SK-N-SH (cell line): ENCODE measurements around the gene TM6SF1. TPM values are rescaled to one million over a fixed set of nuclear protein-coding genes. Genes with fewer than 3 reads are reported as not detected.

Experiments used
- CTCF ChIA-PET: fragments of 300-600, 350-600 bp; formaldehyde crosslinking; extraction: SDS; loops from one replicate; lab custom pipeline; 2021; lab: Yijun Ruan, JAX
- POLR2A ChIA-PET: fragments of 350-600 bp; sonication (Branson Sonifier 250); formaldehyde crosslinking; extraction: SDS; loops from one replicate; lab custom pipeline; 2020; ENCODE audit warnings: antibody characterized with exemption, inconsistent platforms; lab: Yijun Ruan, JAX
- DNase-seq: peaks from one replicate; pipeline ENCODE4 v3.0.0; 2012
- H2AFZ ChIP-seq: fragments of 200-600 bp; sonication (generic); 2 replicates; pipeline ENCODE4 v1.8.1; 2016; ENCODE audit warnings: antibody characterized with exemption, mild to moderate bottlenecking, low read depth
- H3F3A ChIP-seq: fragments of 200-600 bp; sonication (generic); replicated peaks from 2 replicates; pipeline ENCODE3; 2016; ENCODE audit warnings: antibody characterized with exemption, mild to moderate bottlenecking; ENCODE audit not compliant: insufficient read depth
- H3K27ac ChIP-seq, 2 experiments: fragments of 200-500 bp in 1 of 2; fragments of 200-600 bp in 1 of 2; sonication (Bioruptor generic) in 1 of 2; sonication (generic), shearing (Covaris generic) in 1 of 2; 2 replicates each; pipeline versions ENCODE4 v1.5.1 to v1.6.1; 2014 to 2016; ENCODE audit warnings: low read depth in 2 of 2, inconsistent platforms in 1 of 2, low read length in 1 of 2, mild to moderate bottlenecking in 1 of 2, mixed read lengths in 1 of 2
- H3K27me3 ChIP-seq: fragments of 200-600 bp; sonication (generic), shearing (Covaris generic); 2 replicates; pipeline ENCODE4 v1.6.1; 2016; ENCODE audit warnings: mixed run types; ENCODE audit not compliant: insufficient read depth
- H3K36me3 ChIP-seq, 2 experiments: fragments of 200-500 bp in 1 of 2; fragments of 200-600 bp in 1 of 2; sonication (Bioruptor generic) in 1 of 2; sonication (generic) in 1 of 2; replicated peaks in 1 of 2; 2 replicates each; pipeline versions ENCODE3 to v1.5.1; 2014 to 2016; ENCODE audit warnings: low read length in 1 of 2, mild to moderate bottlenecking in 1 of 2; ENCODE audit not compliant: insufficient read depth in 2 of 2, control insufficient read depth in 1 of 2
- H3K4me1 ChIP-seq, 2 experiments: fragments of 200-500 bp in 1 of 2; fragments of 200-600 bp in 1 of 2; sonication (Bioruptor generic) in 1 of 2; sonication (generic), shearing (Covaris generic) in 1 of 2; 2 replicates each; pipeline versions ENCODE4 v1.5.1 to v1.6.1; 2014 to 2016; ENCODE audit warnings: low read depth in 1 of 2, low read length in 1 of 2, mixed run types in 1 of 2; ENCODE audit not compliant: insufficient read depth in 2 of 2, control insufficient read depth in 1 of 2
- H3K4me2 ChIP-seq: fragments of 200-600 bp; sonication (generic), shearing (Covaris generic); 2 replicates; pipeline ENCODE4 v1.6.1; 2017; ENCODE audit warnings: mixed run types
- H3K4me3 ChIP-seq, 2 experiments: fragments of 200-500 bp in 1 of 2; fragments of 200-600 bp in 1 of 2; sonication (Bioruptor generic) in 1 of 2; sonication (generic), shearing (Covaris generic) in 1 of 2; 2 replicates each; pipeline versions ENCODE4 v1.5.1 to v1.8.1; 2014 to 2016; ENCODE audit warnings: low read depth in 2 of 2, inconsistent platforms in 1 of 2, low read length in 1 of 2, mild to moderate bottlenecking in 1 of 2, mixed read lengths in 1 of 2, moderate library complexity in 1 of 2
- H3K79me2 ChIP-seq: fragments of 200-600 bp; sonication (generic); 2 replicates; pipeline ENCODE4 v1.8.1; 2017; ENCODE audit warnings: mild to moderate bottlenecking; ENCODE audit not compliant: insufficient read depth
- H3K9ac ChIP-seq: fragments of 200-600 bp; sonication (generic); 2 replicates; pipeline ENCODE4 v1.6.1; 2017; ENCODE audit warnings: mixed run types
- H3K9me2 ChIP-seq: fragments of 200-600 bp; sonication (generic); 2 replicates; pipeline ENCODE4 v1.6.1; 2017; ENCODE audit warnings: mixed run types
- H3K9me3 ChIP-seq: fragments of 200-600 bp; sonication (generic); 2 replicates; pipeline ENCODE4 v1.6.1; 2017; ENCODE audit warnings: mixed run types, mild to moderate bottlenecking, moderate library complexity
- H4K20me1 ChIP-seq: fragments of 200-600 bp; sonication (generic); 2 replicates; pipeline ENCODE4 v1.6.1; 2017; ENCODE audit warnings: mild to moderate bottlenecking, mixed run types; ENCODE audit not compliant: insufficient read depth
- ELF1 ChIP-seq: IDR thresholded peaks from 2 replicates; pipeline ENCODE4 v1.4.0; 2012
- FOSL2 ChIP-seq: IDR thresholded peaks from 2 replicates; pipeline ENCODE4 v1.4.0; 2012; ENCODE audit warnings: low read depth, mild to moderate bottlenecking, moderate library complexity, borderline replicate concordance
- FOXJ3 ChIP-seq: sonication (generic); formaldehyde crosslinking; IDR thresholded peaks from 2 replicates; pipeline ENCODE4 v1.5.1; 2020; ENCODE audit warnings: mild to moderate bottlenecking, missing genetic modification reagents
- FOXM1 ChIP-seq: IDR thresholded peaks from 2 replicates; pipeline ENCODE4 v1.4.0; 2012; ENCODE audit warnings: low read depth, mild to moderate bottlenecking
- GATA2 ChIP-seq: sonication (generic); formaldehyde crosslinking; IDR thresholded peaks from 2 replicates; pipeline ENCODE4 v1.5.0; 2020; ENCODE audit warnings: mild to moderate bottlenecking, missing genetic modification reagents
- POLR2AphosphoS5 ChIP-seq: IDR thresholded peaks from 2 replicates; pipeline ENCODE4 v1.6.1; 2012; ENCODE audit warnings: low read depth, low read length
- REST ChIP-seq: IDR thresholded peaks from 2 replicates; pipeline ENCODE4 v1.6.1; 2012; ENCODE audit warnings: mild to moderate bottlenecking, low read depth, low read length, moderate library complexity
- SIN3A ChIP-seq: IDR thresholded peaks from 2 replicates; pipeline ENCODE4 v1.6.1; 2012; ENCODE audit warnings: low read depth, mild to moderate bottlenecking, low read length, moderate library complexity, borderline replicate concordance
- SMC3 ChIP-seq: IDR thresholded peaks from 2 replicates; pipeline ENCODE4 v1.6.1; 2012; ENCODE audit warnings: low read depth, low read length, improper control_type of control experiment
- TAF1 ChIP-seq: IDR thresholded peaks from 2 replicates; pipeline ENCODE4 v1.6.1; 2012; ENCODE audit warnings: low read depth, mild to moderate bottlenecking, low read length, moderate library complexity, borderline replicate concordance
- TEAD4 ChIP-seq: IDR thresholded peaks from 2 replicates; pipeline ENCODE4 v1.4.0; 2012; ENCODE audit warnings: mild to moderate bottlenecking, borderline replicate concordance; ENCODE audit not compliant: insufficient read depth
- YY1 ChIP-seq: IDR thresholded peaks from 2 replicates; pipeline ENCODE4 v1.4.0; 2012; ENCODE audit warnings: low read depth, mild to moderate bottlenecking
- WGBS: methylation state at CpG from one replicate; pipeline ENCODE4 v1.1.6; 2017; ENCODE audit warnings: low lambda C conversion rate; 5-methylcytosine and 5-hydroxymethylcytosine counted together
- polyA plus RNA-seq, 3 experiments: library from polyadenylated mRNA; depleted of rRNA; stranded (reverse); fragments of >200 nt; gene quantifications; 2 replicates each; pipeline ENCODE4 v1.2.3, GENCODE V29; 2012

The TM6SF1 gene
- polyA plus RNA-seq, 1 of the 3 experiments (the other 2 are of a cell fraction) = 0.12 TPM

GRCh38 chr15:83158393-83158792 is 50.9 kb downstream of the TM6SF1 start:
- TF ChIP-seq TAF1 = no peak
- TF ChIP-seq REST = no peak
- TF ChIP-seq SIN3A = no peak
- no peak for TF ChIP-seq ELF1
- TF ChIP-seq FOXM1 = no peak
- no peak for TF ChIP-seq FOXJ3
- Histone ChIP-seq H3K4me3 (no peak overlapping the region), H3K4me2 (no peak overlapping the region), H3K9ac (no peak overlapping the region), H3K79me2 (peaks cover 36% of the 10 kb centered on the region), H2AFZ (no peak overlapping the region), H3K27me3 (no peaks in the 10 kb centered on the region), H3K9me2 (no peaks in the 10 kb centered on the region), H3K27ac (no peak overlapping the region), H4K20me1 (no peaks in the 10 kb centered on the region), H3F3A (peaks cover 14% of the 10 kb centered on the region), H3K9me3 (no peaks in the 10 kb centered on the region), H3K4me1 (peaks cover 0 to 8% of the 10 kb centered on the region in 2 experiments; a peak in 1 of 4 replicates), H3K36me3 (peaks cover 33 to 47% of the 10 kb centered on the region in 2 experiments)
- CTCF ChIA-PET = no interaction called here
- DNase-seq = no peak
- 57% methylated on average over 1 of the region's 1 CpG for WGBS
- POLR2A ChIA-PET = no interaction called here

GRCh38 chr15:83160741-83161140 is 53.3 kb downstream of the TM6SF1 start:
- H3K36me3 ChIP-seq = peaks cover 30 to 47% of the 10 kb centered on the region in 2 experiments

More at GRCh38 chr15:83160741-83161140, 53.3 kb downstream of the TM6SF1 start:
- no peak overlapping the region for H3K4me2 ChIP-seq
- no peaks in the 10 kb centered on the region for H3K9me2 ChIP-seq
- H4K20me1 ChIP-seq = no peaks in the 10 kb centered on the region
- no peak for DNase-seq
- POLR2A ChIA-PET = no interaction called here
- H3K9ac ChIP-seq = no peak overlapping the region
- H2AFZ ChIP-seq = no peak overlapping the region
- peaks cover 52% of the 10 kb centered on the region for H3K79me2 ChIP-seq
- H3K4me3 ChIP-seq = no peak overlapping the region
- WGBS = 93% methylated on average over 3 of the region's 3 CpGs
- peaks cover 31% of the 10 kb centered on the region for H3F3A ChIP-seq
- TF ChIP-seq TEAD4 (no peak), GATA2 (CRISPR knock-in tag) (no peak), YY1 (no peak), REST (no peak), SMC3 (no peak), FOSL2 (no peak), POLR2AphosphoS5 (no peak)
- H3K4me1 ChIP-seq = peaks cover 0 to 8% of the 10 kb centered on the region in 2 experiments; a peak in 1 of 4 replicates
- no peaks in the 10 kb centered on the region for H3K9me3 ChIP-seq
- CTCF ChIA-PET = interaction anchor here (0.7 to 1.4 kb wide), 2 partner anchors 22 to 48 kb away, joined by 3 read pairs; no protein-coding TSS in a partner anchor
- H3K27ac ChIP-seq = 0 out of 4 replicates have a peak overlapping the region, but pooled peaks of 1 of the 2 experiments have one; percentile 16
- no peaks in the 10 kb centered on the region for H3K27me3 ChIP-seq
